GM18868 (cell line): Measurements from ENCODE around the gene POLR2E.

ENCODE experiments used
- ATAC-seq: cut with Tn5 transposase; IDR thresholded peaks from one replicate; pipeline ENCODE4 v1.9.1; 2021; ENCODE audit warnings: mild to moderate bottlenecking, moderate library complexity; ENCODE audit not compliant: unreplicated experiment

Gene POLR2E

DNA sequence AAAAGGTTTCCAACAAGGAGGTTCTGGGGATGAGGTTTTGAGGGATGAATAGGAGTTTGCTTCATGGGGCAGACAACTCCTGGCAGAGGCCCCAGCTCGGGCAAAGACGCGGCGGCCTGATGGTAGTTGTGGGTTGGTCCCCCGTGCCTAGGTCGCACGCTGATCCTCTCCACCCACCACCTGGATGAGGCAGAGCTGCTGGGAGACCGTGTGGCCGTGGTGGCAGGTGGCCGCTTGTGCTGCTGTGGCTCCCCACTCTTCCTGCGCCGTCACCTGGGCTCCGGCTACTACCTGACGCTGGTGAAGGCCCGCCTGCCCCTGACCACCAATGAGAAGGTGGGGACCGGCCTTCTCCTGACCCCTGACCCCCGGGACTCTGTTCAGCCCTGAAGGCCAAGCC is 43.4 kb downstream of the POLR2E start:
- ATAC-seq: no peak

DNA sequence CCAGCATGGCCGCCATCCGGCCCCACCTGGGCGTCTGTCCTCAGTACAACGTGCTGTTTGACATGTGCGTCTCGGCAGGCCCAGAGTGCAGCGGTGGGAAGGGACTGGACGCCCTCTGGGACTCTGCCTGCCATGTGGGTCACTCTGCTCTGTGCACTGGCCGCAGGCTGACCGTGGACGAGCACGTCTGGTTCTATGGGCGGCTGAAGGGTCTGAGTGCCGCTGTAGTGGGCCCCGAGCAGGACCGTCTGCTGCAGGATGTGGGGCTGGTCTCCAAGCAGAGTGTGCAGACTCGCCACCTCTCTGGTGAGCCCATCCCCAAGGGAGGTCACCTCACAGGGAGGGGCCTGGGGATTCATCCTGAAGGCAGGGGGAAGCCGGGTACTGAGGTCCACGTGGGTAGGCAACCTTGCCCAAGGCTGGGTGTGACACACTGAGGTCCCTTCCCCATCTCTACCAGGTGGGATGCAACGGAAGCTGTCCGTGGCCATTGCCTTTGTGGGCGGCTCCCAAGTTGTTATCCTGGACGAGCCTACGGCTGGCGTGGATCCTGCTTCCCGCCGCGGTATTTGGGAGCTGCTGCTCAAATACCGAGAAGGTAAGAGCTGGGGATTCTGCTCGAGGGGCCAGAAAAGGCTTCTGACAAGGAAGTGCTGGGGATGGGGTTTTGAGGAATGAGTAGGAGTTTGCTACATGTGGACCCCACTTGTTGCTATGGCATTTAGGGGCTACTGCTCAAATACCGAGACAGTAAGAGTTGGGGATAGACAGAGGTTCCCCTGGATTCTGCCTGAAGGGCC is 44.0 kb downstream of the POLR2E start:
- ATAC-seq: no peak

- ATAC-seq: no peak
Observed at GRCh38 chr19:1049800-1050199, 45.4 kb downstream of the POLR2E start.

GRCh38 chr19:1049106-1049505 is 46.1 kb downstream of the POLR2E start:
- no peak for ATAC-seq

DNA sequence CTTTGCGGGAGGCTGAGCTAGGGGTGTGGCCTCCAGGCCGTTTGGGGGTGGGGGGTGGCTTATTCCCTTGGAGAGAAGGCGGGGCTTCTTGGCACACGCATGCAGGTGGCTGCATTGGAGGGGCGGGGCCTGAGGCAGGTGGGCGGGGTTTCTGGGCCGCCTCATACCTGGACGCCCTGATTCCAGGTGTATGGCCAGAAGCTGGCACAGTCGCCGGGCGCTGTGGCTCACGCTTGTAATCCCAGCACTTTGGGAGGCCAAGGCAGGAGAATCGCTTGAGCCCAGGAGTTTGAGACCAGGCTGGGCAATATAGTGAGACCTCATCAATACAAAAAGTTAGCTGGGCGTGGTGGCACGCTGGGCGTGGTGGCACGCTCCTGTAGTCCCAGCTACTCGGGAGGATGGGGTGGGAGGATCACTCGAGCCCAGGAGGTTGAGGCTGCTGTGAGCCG is 47.5 kb downstream of the POLR2E start:
- no peak for ATAC-seq

DNA sequence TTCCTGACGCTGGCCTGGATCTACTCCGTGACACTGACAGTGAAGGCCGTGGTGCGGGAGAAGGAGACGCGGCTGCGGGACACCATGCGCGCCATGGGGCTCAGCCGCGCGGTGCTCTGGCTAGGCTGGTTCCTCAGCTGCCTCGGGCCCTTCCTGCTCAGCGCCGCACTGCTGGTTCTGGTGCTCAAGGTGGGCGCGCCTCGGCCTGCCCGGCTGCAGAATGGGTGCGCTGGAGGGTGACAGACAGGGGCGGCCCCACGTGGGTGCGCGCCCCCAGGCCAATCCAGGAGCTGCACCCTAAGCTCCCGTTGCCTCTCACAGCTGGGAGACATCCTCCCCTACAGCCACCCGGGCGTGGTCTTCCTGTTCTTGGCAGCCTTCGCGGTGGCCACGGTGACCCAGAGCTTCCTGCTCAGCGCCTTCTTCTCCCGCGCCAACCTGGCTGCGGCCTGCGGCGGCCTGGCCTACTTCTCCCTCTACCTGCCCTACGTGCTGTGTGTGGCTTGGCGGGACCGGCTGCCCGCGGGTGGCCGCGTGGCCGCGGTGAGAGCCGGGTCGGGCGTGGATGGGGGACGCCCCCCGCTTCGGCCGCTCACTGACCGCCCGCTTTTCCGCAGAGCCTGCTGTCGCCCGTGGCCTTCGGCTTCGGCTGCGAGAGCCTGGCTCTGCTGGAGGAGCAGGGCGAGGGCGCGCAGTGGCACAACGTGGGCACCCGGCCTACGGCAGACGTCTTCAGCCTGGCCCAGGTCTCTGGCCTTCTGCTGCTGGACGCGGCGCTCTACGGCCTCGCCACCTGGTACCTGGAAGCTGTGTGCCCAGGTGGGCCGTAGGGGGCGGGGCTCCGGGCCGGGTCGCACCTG is 48.1 kb downstream of the POLR2E start:
- no peak for ATAC-seq

GRCh38 chr19:1046117-1046626 is 49.0 kb downstream of the POLR2E start:
- ATAC-seq: no peak

DNA sequence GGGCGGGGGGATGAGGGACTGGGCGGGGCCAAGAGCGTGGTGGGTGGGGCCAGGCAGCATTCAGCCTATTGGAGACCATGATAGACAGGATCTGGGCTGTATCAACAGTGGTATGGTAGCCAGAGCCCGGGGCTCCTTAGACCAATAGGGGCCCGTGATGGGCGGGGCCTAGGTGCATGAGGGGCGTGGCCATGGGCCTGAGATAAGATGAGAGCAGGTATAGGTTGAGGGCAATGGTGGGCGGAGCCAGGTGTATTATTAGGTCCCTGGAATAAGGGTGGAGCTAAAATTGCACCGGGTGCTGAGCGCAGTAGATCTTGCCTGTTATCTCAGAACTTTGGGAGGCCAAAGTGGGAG is 50.0 kb downstream of the POLR2E start:
- no peak for ATAC-seq

DNA sequence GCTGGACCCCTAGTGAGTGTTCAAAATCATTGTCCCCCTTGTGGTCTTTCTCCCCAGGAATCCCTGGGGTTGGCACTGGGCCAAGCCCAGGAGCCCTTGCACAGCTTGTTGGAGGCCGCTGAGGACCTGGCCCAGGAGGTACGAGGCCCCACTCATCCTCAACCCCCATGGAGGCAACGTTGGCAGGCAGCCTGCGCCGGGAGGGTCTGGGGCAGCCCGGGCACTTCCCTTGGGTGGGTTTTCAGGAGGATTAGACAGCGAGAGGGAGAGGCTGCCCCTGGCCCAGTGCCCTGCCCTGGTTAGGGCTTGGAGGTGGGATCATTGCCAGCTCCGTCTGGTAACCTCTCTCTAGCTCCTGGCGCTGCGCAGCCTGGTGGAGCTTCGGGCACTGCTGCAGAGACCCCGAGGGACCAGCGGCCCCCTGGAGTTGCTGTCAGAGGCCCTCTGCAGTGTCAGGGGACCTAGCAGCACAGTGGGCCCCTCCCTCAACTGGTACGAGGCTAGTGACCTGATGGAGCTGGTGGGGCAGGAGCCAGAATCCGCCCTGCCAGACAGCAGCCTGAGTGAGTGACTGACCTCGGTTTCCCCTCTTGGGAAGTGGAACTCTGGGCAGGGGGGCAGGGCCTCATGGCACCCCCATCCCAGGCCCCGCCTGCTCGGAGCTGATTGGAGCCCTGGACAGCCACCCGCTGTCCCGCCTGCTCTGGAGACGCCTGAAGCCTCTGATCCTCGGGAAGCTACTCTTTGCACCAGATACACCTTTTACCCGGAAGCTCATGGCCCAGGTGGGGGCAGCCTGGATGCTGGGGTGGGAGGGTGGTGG is 52.3 kb downstream of the POLR2E start:
- no peak for ATAC-seq

GRCh38 chr19:1041835-1042685 is 53.1 kb downstream of the POLR2E start:
- no peak for ATAC-seq

DNA sequence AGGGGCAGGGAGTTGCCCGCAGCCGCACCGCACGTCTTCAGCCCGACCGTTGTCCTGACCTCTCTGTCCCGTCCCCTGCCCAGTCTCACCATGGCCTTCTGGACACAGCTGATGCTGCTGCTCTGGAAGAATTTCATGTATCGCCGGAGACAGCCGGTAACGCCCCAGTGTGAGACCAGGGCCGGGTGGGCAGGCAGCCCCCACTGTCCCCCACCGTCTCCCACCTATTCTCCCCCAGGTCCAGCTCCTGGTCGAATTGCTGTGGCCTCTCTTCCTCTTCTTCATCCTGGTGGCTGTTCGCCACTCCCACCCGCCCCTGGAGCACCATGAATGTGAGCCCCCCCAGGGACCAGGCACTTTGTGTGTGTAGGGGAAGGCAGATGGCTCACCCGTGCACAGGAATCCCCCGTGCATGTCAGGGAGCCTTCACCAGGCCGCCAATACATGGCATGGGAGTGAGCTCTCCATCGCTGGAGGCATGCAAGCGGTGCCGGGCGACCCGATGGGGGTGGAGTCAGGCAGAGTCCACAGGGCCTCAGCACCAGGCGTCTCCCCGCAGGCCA is 53.8 kb downstream of the POLR2E start:
- ATAC-seq: no peak

DNA sequence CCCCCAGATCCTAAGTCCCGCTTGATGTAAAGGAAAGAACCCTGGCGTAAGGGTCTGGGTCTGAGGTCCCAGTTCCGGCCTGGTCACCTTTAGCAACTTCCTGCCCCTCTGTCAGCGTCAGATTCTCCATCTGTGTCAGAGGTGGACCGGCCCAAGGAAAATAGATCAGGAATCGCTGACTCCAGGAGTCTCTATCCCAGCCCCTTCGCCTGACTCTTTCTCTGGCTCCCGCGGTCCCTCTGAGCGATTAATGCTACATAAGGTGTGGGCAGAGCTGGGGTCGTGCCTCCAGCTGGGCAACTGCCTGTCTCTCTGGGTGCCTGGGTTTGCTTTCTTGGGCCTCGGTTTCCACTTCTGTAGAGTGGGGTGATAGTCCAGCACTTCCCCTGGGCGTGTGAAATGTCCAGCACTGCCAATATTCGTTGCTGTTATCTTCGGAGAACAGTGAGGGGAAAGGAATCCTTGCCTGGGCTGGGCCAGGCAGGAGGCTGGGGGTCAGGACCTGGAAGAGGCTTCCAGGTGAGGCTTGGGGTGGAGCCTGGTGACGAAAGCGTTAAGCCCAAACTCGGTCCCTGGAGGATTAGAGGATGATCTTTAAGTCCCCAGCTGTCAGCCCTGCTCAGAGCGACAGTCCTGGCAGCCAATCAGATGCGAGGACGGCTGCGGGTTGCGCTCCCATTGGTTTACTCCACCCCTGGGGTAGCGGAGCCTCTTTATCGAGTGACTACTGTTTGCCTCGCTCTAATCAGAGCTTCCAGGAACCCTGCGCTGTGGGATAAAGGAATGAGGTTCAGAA is 54.5 kb downstream of the POLR2E start:
- peak; percentile 43 for ATAC-seq

DNA sequence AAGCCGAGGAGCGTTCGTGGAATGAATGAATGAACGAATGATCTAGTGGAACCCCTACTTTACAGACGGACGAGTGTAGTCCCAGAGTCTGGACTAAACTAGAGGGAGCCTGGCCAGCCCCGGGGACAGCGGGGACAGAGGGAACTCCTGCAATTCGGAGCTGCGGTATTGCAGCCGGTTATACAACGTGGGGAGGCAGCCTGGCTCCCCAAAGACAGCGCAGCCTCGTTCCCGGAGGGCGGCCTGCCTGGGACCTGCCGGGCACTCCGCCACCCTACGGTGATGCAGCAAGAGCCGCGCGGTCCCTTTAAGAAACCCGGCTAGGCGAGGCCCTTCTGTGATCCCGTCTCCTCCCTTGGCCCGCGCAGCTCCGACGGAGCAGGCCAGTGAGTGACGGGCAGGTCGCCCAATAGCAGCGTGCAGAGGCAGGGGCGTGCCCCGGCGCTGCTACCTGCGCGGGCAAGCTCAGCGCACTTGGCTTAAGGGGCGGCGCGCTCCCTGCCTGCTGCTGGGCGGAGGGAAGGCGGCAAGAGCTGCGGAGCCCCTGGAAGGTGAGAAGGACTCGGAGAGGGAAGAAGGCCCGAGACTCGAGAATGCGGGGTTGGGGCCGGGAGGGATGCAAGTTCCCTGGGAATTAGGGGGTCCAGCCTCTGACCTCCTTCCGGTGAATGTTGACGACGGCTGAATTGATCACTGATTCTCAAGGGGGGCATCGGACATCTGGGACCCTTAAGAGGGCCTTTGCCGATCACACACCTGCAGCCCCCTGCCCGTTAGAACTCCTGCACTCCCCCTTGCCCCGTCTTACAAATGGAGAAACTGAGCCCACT is 55.3 kb downstream of the POLR2E start, which contains the start of gene ABCA7:
ABCA7 (plus strand) TSS at position 462 of the 830 bp plus-strand sequence. CDS start 1,255 bp downstream, outside the sequence.
- peak; percentile 81 for ATAC-seq

DNA sequence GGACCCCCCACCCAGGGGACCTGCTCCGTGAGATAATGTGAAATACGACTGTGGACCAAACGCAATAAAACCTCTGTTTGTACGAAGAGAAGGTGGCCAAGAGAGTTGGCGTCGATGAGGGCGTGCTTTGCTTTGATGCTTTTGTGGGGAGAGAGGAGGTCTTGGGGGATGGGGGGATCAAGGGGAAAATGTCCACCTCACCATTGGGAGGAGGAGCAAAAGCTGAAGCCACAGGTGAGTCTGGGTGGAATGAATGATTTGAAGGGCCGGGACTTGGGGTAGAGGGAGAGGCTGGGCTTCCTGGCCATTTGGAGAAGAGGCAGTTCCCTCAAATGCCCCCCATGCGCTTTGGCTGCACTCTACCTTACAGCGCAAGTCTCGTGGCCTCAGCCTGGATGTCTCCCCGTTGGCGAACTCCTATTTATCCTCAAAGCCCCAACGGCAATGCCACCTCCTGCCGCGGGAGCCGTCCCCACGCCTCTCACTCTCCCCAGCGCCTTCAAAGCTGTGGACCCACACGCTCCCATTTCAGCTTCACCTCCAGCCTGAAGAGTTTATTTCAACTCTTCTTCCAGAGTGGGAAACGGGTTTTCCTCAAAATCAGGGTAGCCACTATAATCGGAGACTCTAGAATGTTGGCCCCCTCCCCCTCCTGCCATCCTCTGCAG is 56.1 kb downstream of the POLR2E start:
- no peak for ATAC-seq

DNA sequence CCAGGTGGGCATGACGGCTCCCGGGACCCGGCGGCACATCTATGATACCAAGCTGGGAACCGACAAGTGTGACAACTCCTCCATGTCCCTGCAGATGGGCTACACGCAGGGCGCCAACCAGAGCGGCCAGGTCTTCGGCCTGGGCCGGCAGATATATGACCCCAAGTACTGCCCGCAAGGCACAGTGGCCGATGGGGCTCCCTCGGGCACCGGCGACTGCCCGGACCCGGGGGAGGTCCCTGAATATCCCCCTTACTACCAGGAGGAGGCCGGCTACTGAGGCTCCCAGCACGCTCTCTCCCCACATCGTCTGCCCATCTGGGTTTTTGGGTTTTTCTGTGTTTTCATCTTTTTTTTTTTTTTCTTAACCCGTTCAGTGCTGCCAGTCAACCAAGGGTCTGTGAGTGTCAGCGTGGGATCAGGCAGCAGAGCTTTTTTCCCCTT is 57.5 kb downstream of the POLR2E start:
- no peak for ATAC-seq
